Measurements from ENCODE around the gene WASHC4.
"Not testable (repeated sequence)": the region's sequence is repeated elsewhere in the genome, so short reads cannot be mapped to it uniquely, and the experiment has no call there.

The WASHC4 gene

GRCh38 chr12:105170139-105170538, 62.6 kb downstream of the WASHC4 start:
- no peak for FAIRE-seq

GRCh38 chr12:105171691-105172436, 64.3 kb downstream of the WASHC4 start:
- no peak for FAIRE-seq

- no peak for FAIRE-seq
Observed at GRCh38 chr12:105175397-105175990, 68.0 kb downstream of the WASHC4 start.

GRCh38 chr12:105177208-105177607, 69.7 kb downstream of the WASHC4 start:
- no peak for FAIRE-seq

- not testable (repeated sequence) for FAIRE-seq
Observed at GRCh38 chr12:105179114-105179513, 71.6 kb downstream of the WASHC4 start.

- not testable (repeated sequence) for FAIRE-seq
Observed at GRCh38 chr12:105183406-105183805, 75.9 kb downstream of the WASHC4 start.

GRCh38 chr12:105183976-105184375, 76.4 kb downstream of the WASHC4 start:
- FAIRE-seq = not testable (repeated sequence)

GRCh38 chr12:105189293-105189692, 81.8 kb downstream of the WASHC4 start:
- no peak for FAIRE-seq

GRCh38 chr12:105190530-105190929, 83.0 kb downstream of the WASHC4 start:
- FAIRE-seq = no peak

GRCh38 chr12:105192624-105193225, 85.2 kb downstream of the WASHC4 start:
- FAIRE-seq = no peak

- FAIRE-seq = no peak
Observed at GRCh38 chr12:105194947-105195346, 87.4 kb downstream of the WASHC4 start.

- FAIRE-seq = no peak
Observed at GRCh38 chr12:105196090-105196489, 88.6 kb downstream of the WASHC4 start.

- FAIRE-seq = no peak
Observed at GRCh38 chr12:105198961-105199360, 91.4 kb downstream of the WASHC4 start.

GRCh38 chr12:105200385-105200784, 92.9 kb downstream of the WASHC4 start:
- no peak for FAIRE-seq

GRCh38 chr12:105201299-105201698, 93.8 kb downstream of the WASHC4 start:
- FAIRE-seq = no peak

- no peak for FAIRE-seq
Observed at GRCh38 chr12:105202202-105202601, 94.7 kb downstream of the WASHC4 start.

- no peak for FAIRE-seq
Observed at GRCh38 chr12:105204127-105204526, 96.6 kb downstream of the WASHC4 start.

- FAIRE-seq = no peak
Observed at GRCh38 chr12:105204916-105205315, 97.4 kb downstream of the WASHC4 start.

- no peak for FAIRE-seq
Observed at GRCh38 chr12:105205322-105206048, 98.0 kb downstream of the WASHC4 start.

- FAIRE-seq = no peak
Observed at GRCh38 chr12:105206686-105207374, 99.3 kb downstream of the WASHC4 start.

- no peak for FAIRE-seq
Observed at GRCh38 chr12:105209091-105209490, 101.6 kb downstream of the WASHC4 start.

GRCh38 chr12:105212438-105212837, 104.9 kb downstream of the WASHC4 start:
- FAIRE-seq = no peak

GRCh38 chr12:105214148-105214547, 106.6 kb downstream of the WASHC4 start:
- FAIRE-seq = no peak
